T-helper 2 cell treated with Interferon-gamma antibody and Interleukin-4, amounts not matched to agents 100 ng/mL and 5 ng/mL, for 36 hours (primary cell): ENCODE measurements around the gene PCDH17. TPM values are rescaled to one million over a fixed set of nuclear protein-coding genes. Genes with fewer than 3 reads are reported as not detected.

ENCODE experiments used
- intact Hi-C: fragments of 100-400 bp; cut with micrococcal nuclease; formaldehyde crosslinking; loops from one replicate; pipeline ENCODE4 v1.15.1; 2023
- total RNA-seq: library from RNA; stranded (reverse); gene quantifications from 2 replicates; pipeline ENCODE4 v1.2.3, GENCODE V29; 2022

PCDH17 gene
- total RNA-seq, 1 donor from 2014 or later, result not detected

GRCh38 chr13:57633950-57634838 lies 2.6 kb downstream of the PCDH17 start:
- intact Hi-C loops, result no loop called here

- intact Hi-C loops, result no loop called here
Observed at GRCh38 chr13:57634839-57635165, 3.3 kb downstream of the PCDH17 start.

- intact Hi-C loops, result no loop called here
Observed at GRCh38 chr13:57635541-57636085, 4.1 kb downstream of the PCDH17 start.

GRCh38 chr13:57636816-57637215 lies 5.3 kb downstream of the PCDH17 start:
- intact Hi-C loops, result no loop called here

- intact Hi-C loops, result no loop called here
Observed at GRCh38 chr13:57637515-57637914, 6.0 kb downstream of the PCDH17 start.

GRCh38 chr13:57638186-57638890 lies 6.8 kb downstream of the PCDH17 start:
- intact Hi-C loops, result no loop called here

GRCh38 chr13:57640607-57641006 lies 9.1 kb downstream of the PCDH17 start:
- intact Hi-C loops, result no loop called here

- intact Hi-C loops, result no loop called here
Observed at GRCh38 chr13:57641051-57641450, 9.5 kb downstream of the PCDH17 start.

- intact Hi-C loops, result no loop called here
Observed at GRCh38 chr13:57644106-57644505, 12.6 kb downstream of the PCDH17 start.

GRCh38 chr13:57653229-57653989 lies 21.9 kb downstream of the PCDH17 start:
- intact Hi-C loops, result no loop called here

- intact Hi-C loops, result no loop called here
Observed at GRCh38 chr13:57665481-57665880, 33.9 kb downstream of the PCDH17 start.

- intact Hi-C loops, result no loop called here
Observed at GRCh38 chr13:57666131-57666953, 34.8 kb downstream of the PCDH17 start.

GRCh38 chr13:57672168-57672567 lies 40.6 kb downstream of the PCDH17 start:
- intact Hi-C loops, result no loop called here

- intact Hi-C loops, result no loop called here
Observed at GRCh38 chr13:57673197-57673596, 41.7 kb downstream of the PCDH17 start.

- intact Hi-C loops, result no loop called here
Observed at GRCh38 chr13:57675526-57675925, 44.0 kb downstream of the PCDH17 start.

- intact Hi-C loops, result no loop called here
Observed at GRCh38 chr13:57680609-57681008, 49.1 kb downstream of the PCDH17 start.

GRCh38 chr13:57682128-57682716 lies 50.7 kb downstream of the PCDH17 start:
- intact Hi-C loops, result no loop called here

GRCh38 chr13:57698851-57699250 lies 67.3 kb downstream of the PCDH17 start:
- intact Hi-C loops, result no loop called here

GRCh38 chr13:57704031-57704430 lies 72.5 kb downstream of the PCDH17 start:
- intact Hi-C loops, result no loop called here

- intact Hi-C loops, result no loop called here
Observed at GRCh38 chr13:57716295-57716694, 84.8 kb downstream of the PCDH17 start.
